K562 (cell line): ENCODE data around the gene CCDC158. TPM values are rescaled to one million over a fixed set of nuclear protein-coding genes. Genes with fewer than 3 reads are reported as not detected.
A peak's percentile ranks its signal among the peaks of the same experiment; 100 is the strongest.

Experiments used
- UBTF ChIP-seq, 2 experiments: IDR thresholded peaks; 2 replicates each; pipeline ENCODE4 v1.6.1; 2012; ENCODE audit warnings: improper control_type of control experiment in 2 of 2, low read depth in 2 of 2, low read length in 2 of 2, borderline replicate concordance in 1 of 2
- ZBTB11 ChIP-seq, 3 experiments: fragments of 200-800 bp in 1 of 3; fragments of 250-450 bp in 1 of 3; fragments of 450-650 bp in 1 of 3; sonication (Bioruptor Pico) in 1 of 3; sonication (Bioruptor generic) in 1 of 3; formaldehyde crosslinking in 1 of 3; IDR thresholded peaks; 2 replicates each; pipeline versions ENCODE4 v1.6.1 to v1.8.0; 2016 to 2022; ENCODE audit warnings: mild to moderate bottlenecking in 2 of 3, missing genetic modification characterization in 2 of 3, missing compliant biosample characterization in 1 of 3, moderate library complexity in 1 of 3
- polyA plus RNA-seq, 8 experiments: library from polyadenylated mRNA; depleted of rRNA in 4 of 8; stranded (reverse) in 5 of 8; unstranded in 3 of 8; fragments of >200 nt; fragmentation: Nextera tagmentation in 2 of 8; fragmentation: Illumina TruSeq in 1 of 8; extraction: Ambion mirVana in 2 of 8; extraction: Trizol in 1 of 8; gene quantifications; 2 replicates each; pipeline versions ENCODE4 v1.2.1 to v1.2.3, GENCODE V29; 2011 to 2014; ENCODE audit warnings: inconsistent platforms in 1 of 8, missing spikeins in 1 of 8
- total RNA-seq, 7 experiments: library from RNA; depleted of rRNA in 6 of 7; stranded (reverse); fragments of >200 nt in 6 of 7; fragmentation: Illumina TruSeq in 2 of 7; extraction: Trizol in 2 of 7; gene quantifications; 2 replicates each; pipeline versions ENCODE4 v1.2.1 to v1.2.3, GENCODE V29; 2011 to 2021; ENCODE audit warnings: low replicate concordance in 1 of 7

CCDC158 gene
- total and polyA plus RNA-seq, 9 of the 15 experiments (the other 6 are each of a cell fraction or from before 2014, with no cell fraction given) = not detected

DNA sequence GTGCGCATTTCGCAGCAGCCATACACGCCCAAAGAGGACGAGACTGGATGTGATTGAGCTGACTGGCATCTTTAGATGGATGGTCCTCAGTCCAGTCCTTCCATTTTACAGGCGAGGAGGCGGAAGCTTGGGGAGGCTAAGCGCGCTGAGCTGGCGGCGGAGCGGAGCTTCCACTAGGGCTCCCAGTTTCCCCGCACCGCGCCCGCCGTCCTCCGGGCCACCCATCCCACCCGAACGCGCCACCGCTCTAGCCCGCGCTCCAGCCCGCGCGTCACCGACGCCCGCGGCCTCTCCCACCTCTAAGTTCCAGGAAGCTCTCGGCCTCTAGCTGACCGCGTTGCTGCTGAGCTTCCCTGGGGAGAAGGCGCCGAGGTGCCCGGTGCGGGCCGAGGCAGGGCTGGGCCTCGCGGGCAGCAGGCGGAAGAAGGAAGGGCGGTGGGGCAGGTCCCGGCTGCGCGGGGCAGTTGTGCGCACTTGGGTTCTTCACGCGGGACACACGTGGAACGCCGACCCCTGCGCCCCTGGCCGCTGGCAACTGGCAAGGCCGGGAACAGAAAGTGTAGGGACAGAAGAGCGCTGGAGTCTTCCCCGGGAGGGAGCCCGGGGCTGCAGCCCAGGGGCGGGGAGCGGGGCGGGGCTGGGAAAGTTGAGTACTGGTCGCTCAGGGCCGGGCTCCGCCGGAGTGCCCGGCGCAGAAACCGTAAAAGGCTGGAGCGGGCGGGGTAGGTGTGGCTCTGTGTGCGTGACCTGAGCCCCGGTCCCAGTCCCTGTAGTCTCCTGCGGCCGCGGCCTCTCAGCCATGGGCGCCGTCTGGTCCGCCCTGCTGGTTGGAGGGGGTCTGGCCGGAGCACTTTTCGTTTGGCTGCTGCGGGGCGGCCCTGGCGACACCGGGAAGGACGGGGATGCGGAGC is 114.7 kb downstream of the CCDC158 start, which contains the start of gene STBD1 (continued):
- 0 out of 6 replicates have a peak, but pooled peaks of 1 of the 3 experiments have one; percentile 47 for TF ChIP-seq ZBTB11 (CRISPR knock-in tag; IDR thresholded peaks at IDR 0.05)
- TF ChIP-seq UBTF (IDR thresholded peaks at IDR 0.05; ENCODE audit: borderline replicate concordance in 1 of 2, low read depth in 2 of 2, low read length in 2 of 2) = 0 out of 4 replicates have a peak, but pooled peaks of 1 of the 2 experiments have one; percentile 31
